ENCODE data around the gene FANCF. TPM values are rescaled to one million over a fixed set of nuclear protein-coding genes. Genes with fewer than 3 reads are reported as not detected.

FANCF gene
- polyA plus RNA-seq, 1 of the 3 experiments (the other 2 are of a cell fraction), result 4.3 TPM

DNA sequence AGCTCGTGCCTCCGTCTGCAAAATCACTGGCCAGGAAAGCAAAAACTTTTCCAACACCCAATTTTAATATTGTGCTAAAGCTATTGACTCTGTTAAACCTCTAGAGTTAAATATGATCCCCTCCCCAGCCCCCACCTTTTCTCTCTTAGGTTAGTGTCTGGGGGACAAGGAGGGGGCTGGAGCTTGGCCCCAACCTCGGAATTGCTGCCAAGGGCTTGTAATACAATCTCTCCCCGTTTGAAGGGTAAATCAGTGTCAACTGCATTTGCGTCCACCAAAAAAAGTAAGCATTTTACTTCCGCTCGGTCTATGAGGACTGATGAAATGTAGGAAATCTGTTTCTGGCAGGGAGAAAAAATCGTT, 40.7 kb upstream of the FANCF start, which contains the start of gene GAS2 (continued):
- TF ChIP-seq, protein P1, sequence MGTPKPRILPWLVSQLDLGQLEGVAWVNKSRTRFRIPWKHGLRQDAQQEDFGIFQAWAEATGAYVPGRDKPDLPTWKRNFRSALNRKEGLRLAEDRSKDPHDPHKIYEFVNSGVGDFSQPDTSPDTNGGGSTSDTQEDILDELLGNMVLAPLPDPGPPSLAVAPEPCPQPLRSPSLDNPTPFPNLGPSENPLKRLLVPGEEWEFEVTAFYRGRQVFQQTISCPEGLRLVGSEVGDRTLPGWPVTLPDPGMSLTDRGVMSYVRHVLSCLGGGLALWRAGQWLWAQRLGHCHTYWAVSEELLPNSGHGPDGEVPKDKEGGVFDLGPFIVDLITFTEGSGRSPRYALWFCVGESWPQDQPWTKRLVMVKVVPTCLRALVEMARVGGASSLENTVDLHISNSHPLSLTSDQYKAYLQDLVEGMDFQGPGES (IDR thresholded peaks at IDR 0.05; ENCODE audit: low read depth, low read length), result no peak
- no peak for TF ChIP-seq SIN3A (IDR thresholded peaks at IDR 0.05; ENCODE audit: borderline replicate concordance, low read depth, low read length)

DNA sequence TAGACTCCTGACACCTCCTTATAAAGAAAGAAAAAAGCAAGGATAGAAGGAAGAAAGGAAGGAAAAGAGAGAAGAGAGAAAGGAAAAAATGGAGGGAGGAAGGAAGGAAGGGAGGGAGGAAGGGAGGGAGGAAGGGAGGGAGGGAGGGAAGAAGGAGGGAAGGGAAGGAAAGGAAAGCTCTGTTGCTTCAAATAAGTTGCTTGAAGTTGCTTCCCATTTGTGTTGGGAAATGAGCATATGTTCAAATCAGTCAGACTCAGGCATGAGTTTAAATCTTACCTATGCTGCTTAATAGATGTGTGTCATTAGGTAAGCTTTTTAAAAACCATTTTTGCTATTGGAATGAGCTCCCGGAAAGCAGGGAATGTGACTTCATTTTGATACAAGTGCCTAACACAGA, 34.2 kb upstream of the FANCF start:
- Histone ChIP-seq H2AFZ (ENCODE audit: low read depth) (no peak overlapping the region), H3K9ac (no peak overlapping the region), H3K36me3 (replicated peaks in 1 of 2; ENCODE audit: control insufficient read depth in 1 of 2, insufficient read depth in 2 of 2, low read length in 1 of 2) (no peaks in the 10 kb centered on the region), H3K9me2 (no peaks in the 10 kb centered on the region), H3K27me3 (ENCODE audit: insufficient read depth) (no peaks in the 10 kb centered on the region), H4K20me1 (ENCODE audit: insufficient read depth) (no peaks in the 10 kb centered on the region), H3K27ac (ENCODE audit: low read depth in 2 of 2, low read length in 1 of 2) (no peak overlapping the region), H3K4me3 (ENCODE audit: low read depth in 2 of 2, low read length in 1 of 2) (no peak overlapping the region), H3K9me3 (no peaks in the 10 kb centered on the region), H3K79me2 (ENCODE audit: insufficient read depth) (no peaks in the 10 kb centered on the region), H3F3A (replicated peaks; ENCODE audit: insufficient read depth) (no peaks in the 10 kb centered on the region), H3K4me2 (no peak overlapping the region), H3K4me1 (ENCODE audit: control insufficient read depth in 1 of 2, insufficient read depth in 2 of 2, low read depth in 1 of 2, low read length in 1 of 2) (no peaks in the 10 kb centered on the region; a peak in 1 of 4 replicates)
- CTCF ChIA-PET, result interaction anchor here (1.7 kb wide), 1 partner anchor 11 kb away, joined by 4 read pairs; no protein-coding TSS in a partner anchor
- 76% methylated on average over 1 of the region's 1 CpG for WGBS (ENCODE audit: low lambda C conversion rate)
- POLR2A ChIA-PET, result no interaction called here
- TF ChIP-seq POLR2AphosphoS5 (IDR thresholded peaks at IDR 0.05; ENCODE audit: low read depth, low read length), result no peak
- no peak for TF ChIP-seq TEAD4 (IDR thresholded peaks at IDR 0.05; ENCODE audit: borderline replicate concordance, insufficient read depth)
- TF ChIP-seq, protein P2, sequence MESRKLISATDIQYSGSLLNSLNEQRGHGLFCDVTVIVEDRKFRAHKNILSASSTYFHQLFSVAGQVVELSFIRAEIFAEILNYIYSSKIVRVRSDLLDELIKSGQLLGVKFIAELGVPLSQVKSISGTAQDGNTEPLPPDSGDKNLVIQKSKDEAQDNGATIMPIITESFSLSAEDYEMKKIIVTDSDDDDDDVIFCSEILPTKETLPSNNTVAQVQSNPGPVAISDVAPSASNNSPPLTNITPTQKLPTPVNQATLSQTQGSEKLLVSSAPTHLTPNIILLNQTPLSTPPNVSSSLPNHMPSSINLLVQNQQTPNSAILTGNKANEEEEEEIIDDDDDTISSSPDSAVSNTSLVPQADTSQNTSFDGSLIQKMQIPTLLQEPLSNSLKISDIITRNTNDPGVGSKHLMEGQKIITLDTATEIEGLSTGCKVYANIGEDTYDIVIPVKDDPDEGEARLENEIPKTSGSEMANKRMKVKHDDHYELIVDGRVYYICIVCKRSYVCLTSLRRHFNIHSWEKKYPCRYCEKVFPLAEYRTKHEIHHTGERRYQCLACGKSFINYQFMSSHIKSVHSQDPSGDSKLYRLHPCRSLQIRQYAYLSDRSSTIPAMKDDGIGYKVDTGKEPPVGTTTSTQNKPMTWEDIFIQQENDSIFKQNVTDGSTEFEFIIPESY (IDR thresholded peaks at IDR 0.05; ENCODE audit: borderline replicate concordance, low read depth), result no peak
- no peak for TF ChIP-seq NRF1 (IDR thresholded peaks at IDR 0.05; ENCODE audit: low read depth, low read length)
- no peak for TF ChIP-seq RCOR1 (IDR thresholded peaks at IDR 0.05; ENCODE audit: low read length)
- TF ChIP-seq, protein P3, sequence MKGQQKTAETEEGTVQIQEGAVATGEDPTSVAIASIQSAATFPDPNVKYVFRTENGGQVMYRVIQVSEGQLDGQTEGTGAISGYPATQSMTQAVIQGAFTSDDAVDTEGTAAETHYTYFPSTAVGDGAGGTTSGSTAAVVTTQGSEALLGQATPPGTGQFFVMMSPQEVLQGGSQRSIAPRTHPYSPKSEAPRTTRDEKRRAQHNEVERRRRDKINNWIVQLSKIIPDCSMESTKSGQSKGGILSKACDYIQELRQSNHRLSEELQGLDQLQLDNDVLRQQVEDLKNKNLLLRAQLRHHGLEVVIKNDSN (IDR thresholded peaks at IDR 0.05; ENCODE audit: borderline replicate concordance, low read depth), result no peak
- no peak for TF ChIP-seq FOSL2 (IDR thresholded peaks at IDR 0.05; ENCODE audit: borderline replicate concordance, low read depth)
- no peak for TF ChIP-seq TCF12 (IDR thresholded peaks at IDR 0.05)
- TF ChIP-seq, protein P4, sequence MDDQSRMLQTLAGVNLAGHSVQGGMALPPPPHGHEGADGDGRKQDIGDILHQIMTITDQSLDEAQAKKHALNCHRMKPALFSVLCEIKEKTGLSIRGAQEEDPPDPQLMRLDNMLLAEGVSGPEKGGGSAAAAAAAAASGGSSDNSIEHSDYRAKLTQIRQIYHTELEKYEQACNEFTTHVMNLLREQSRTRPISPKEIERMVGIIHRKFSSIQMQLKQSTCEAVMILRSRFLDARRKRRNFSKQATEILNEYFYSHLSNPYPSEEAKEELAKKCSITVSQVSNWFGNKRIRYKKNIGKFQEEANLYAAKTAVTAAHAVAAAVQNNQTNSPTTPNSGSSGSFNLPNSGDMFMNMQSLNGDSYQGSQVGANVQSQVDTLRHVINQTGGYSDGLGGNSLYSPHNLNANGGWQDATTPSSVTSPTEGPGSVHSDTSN (IDR thresholded peaks at IDR 0.05), result no peak
- no peak for TF ChIP-seq SMC3 (IDR thresholded peaks at IDR 0.05; ENCODE audit: low read depth, low read length)
- TF ChIP-seq JUND (IDR thresholded peaks at IDR 0.05), result no peak
- no peak for TF ChIP-seq TAF1 (IDR thresholded peaks at IDR 0.05; ENCODE audit: borderline replicate concordance, low read depth, low read length)
- DNase-seq, result no peak
